Endothelial cell of umbilical vein (primary cell): ENCODE measurements around the gene ATP2B2.

ENCODE experiments used
- EZH2 ChIP-seq: IDR thresholded peaks from 2 replicates; pipeline ENCODE4 v1.6.1; 2012; ENCODE audit warnings: borderline replicate concordance, low read depth, mild to moderate bottlenecking, moderate library complexity, low read length, inconsistent platforms; ENCODE audit not compliant: severe bottlenecking
- FOS ChIP-seq: IDR thresholded peaks from 2 replicates; pipeline ENCODE4 v1.6.1; 2011; ENCODE audit warnings: mild to moderate bottlenecking, low read length, moderate library complexity, borderline replicate concordance; ENCODE audit not compliant: insufficient read depth
- JUN ChIP-seq: IDR thresholded peaks from 2 replicates; pipeline ENCODE4 v1.6.1; 2011; ENCODE audit warnings: borderline replicate concordance, low read depth; ENCODE audit not compliant: insufficient read length, insufficient read depth
- MYC ChIP-seq: IDR thresholded peaks from one replicate; pipeline ENCODE4 v1.6.1; 2011; ENCODE audit warnings: mild to moderate bottlenecking, low read depth, low read length
- POLR2A ChIP-seq: IDR thresholded peaks from 2 replicates; pipeline ENCODE4 v1.6.1; 2012; ENCODE audit warnings: low read depth, mild to moderate bottlenecking, control low read depth, low read length
- POLR2AphosphoS5 ChIP-seq: IDR thresholded peaks from 2 replicates; pipeline ENCODE4 v1.6.1; 2012; ENCODE audit warnings: low read depth, mild to moderate bottlenecking, control low read depth, low read length, moderate library complexity; ENCODE audit not compliant: insufficient read depth
- TF ChIP-seq, protein P1 (sequence below), 2 donors: IDR thresholded peaks; 1 replicate in 1 of 2; 2 replicates in 1 of 2; pipeline ENCODE4 v1.5.1; 2011; ENCODE audit warnings: low read length in 2 of 2, mild to moderate bottlenecking in 2 of 2, moderate library complexity in 2 of 2, control low read depth in 1 of 2, inconsistent platforms in 1 of 2, low read depth in 1 of 2; ENCODE audit not compliant: insufficient read depth in 1 of 2; ENCODE audit errors: extremely low read depth in 1 of 2
- TF ChIP-seq, protein P2 (sequence below): IDR thresholded peaks from 2 replicates; pipeline ENCODE4 v1.6.1; 2011; ENCODE audit not compliant: insufficient read depth, insufficient read length

DNA sequence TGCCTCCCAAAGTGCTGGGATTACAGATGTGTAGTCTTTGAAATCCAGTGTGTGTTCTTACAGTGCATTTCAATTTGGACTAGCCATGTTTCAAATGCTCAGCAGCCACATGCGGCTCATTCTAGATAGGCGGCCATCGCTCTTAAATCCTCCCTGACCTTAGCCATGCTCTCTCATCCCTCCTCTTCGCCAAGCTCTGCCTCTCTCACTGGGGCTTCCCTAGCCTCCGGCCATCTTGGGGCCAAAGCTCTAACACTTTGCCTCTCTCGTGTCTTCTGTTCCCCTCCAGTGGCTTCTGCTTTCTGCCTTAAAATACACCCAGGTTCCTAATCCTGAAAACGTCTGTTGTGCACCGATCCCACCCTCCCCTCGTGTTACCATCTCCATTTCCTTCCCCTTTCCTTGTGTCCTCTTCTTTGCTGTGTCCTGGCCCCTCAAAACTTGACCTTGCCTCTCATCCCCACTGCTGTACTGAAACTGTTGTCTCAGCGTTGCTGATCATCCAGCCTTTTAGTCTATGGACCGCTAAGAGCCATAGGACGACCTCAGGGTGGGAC is 211.3 kb downstream of the ATP2B2 start:
- TF ChIP-seq POLR2A, result no peak
- TF ChIP-seq, protein P1, sequence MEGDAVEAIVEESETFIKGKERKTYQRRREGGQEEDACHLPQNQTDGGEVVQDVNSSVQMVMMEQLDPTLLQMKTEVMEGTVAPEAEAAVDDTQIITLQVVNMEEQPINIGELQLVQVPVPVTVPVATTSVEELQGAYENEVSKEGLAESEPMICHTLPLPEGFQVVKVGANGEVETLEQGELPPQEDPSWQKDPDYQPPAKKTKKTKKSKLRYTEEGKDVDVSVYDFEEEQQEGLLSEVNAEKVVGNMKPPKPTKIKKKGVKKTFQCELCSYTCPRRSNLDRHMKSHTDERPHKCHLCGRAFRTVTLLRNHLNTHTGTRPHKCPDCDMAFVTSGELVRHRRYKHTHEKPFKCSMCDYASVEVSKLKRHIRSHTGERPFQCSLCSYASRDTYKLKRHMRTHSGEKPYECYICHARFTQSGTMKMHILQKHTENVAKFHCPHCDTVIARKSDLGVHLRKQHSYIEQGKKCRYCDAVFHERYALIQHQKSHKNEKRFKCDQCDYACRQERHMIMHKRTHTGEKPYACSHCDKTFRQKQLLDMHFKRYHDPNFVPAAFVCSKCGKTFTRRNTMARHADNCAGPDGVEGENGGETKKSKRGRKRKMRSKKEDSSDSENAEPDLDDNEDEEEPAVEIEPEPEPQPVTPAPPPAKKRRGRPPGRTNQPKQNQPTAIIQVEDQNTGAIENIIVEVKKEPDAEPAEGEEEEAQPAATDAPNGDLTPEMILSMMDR (IDR thresholded peaks at IDR 0.05; ENCODE audit: extremely low read depth in 1 of 2, insufficient read depth in 1 of 2, low read depth in 1 of 2, low read length in 2 of 2), result no peak
- TF ChIP-seq JUN, result no peak
- TF ChIP-seq, protein P2, sequence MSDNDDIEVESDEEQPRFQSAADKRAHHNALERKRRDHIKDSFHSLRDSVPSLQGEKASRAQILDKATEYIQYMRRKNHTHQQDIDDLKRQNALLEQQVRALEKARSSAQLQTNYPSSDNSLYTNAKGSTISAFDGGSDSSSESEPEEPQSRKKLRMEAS, result no peak
- TF ChIP-seq EZH2, result no peak
- TF ChIP-seq POLR2AphosphoS5, result no peak
- TF ChIP-seq MYC, result no peak
- no peak for TF ChIP-seq FOS
